IMR-90 (cell line): Measurements from ENCODE around the gene JAGN1. TPM values are rescaled to one million over a fixed set of nuclear protein-coding genes. Genes with fewer than 3 reads are reported as not detected.

Experiments used
- ATAC-seq: fragments of 200-7000 bp; cut with Tn5 transposase; 2 replicates; pipeline ENCODE4 v1.9.1; 2020; ENCODE audit warnings: low read depth, mild to moderate bottlenecking, moderate library complexity
- BruUV-seq: library from RNA; stranded (reverse); fragments of 400-500 nt; replicated peaks from 2 replicates; lab custom pipeline; 2021; lab: Mats Ljungman, UMichigan
- CTCF ChIA-PET: fragments of 300-600 bp; formaldehyde crosslinking; extraction: SDS; loops from one replicate; lab custom pipeline; 2021; ENCODE audit warnings: antibody characterized with exemption; lab: Yijun Ruan, JAX
- POLR2A ChIA-PET: fragments of 300-600 bp; sonication (Branson Sonifier 250); formaldehyde crosslinking; loops from one replicate; lab custom pipeline; 2022; ENCODE audit warnings: antibody characterized with exemption; ENCODE audit not compliant: unreplicated experiment; lab: Charles Lee
- DNase-seq: peaks from one replicate; pipeline ENCODE4 v3.0.0; 2013
- H2AFZ ChIP-seq: replicated peaks from 2 replicates; pipeline ENCODE3; 2013; ENCODE audit warnings: low read length, mild to moderate bottlenecking; ENCODE audit not compliant: poor library complexity
- H2AK5ac ChIP-seq: 2 replicates; pipeline ENCODE4 v1.6.1; 2013; ENCODE audit warnings: low read depth, low read length, inconsistent platforms
- H2AK9ac ChIP-seq: replicated peaks from 2 replicates; pipeline ENCODE3; 2013; ENCODE audit warnings: mild to moderate bottlenecking, low read depth, low read length, moderate library complexity; ENCODE audit not compliant: poor library complexity
- H2BK120ac ChIP-seq: 2 replicates; pipeline ENCODE4 v1.6.1; 2013; ENCODE audit warnings: low read depth, low read length, inconsistent platforms
- H2BK15ac ChIP-seq: 3 replicates; pipeline ENCODE4 v1.6.1; 2013; ENCODE audit warnings: low read depth, low read length, inconsistent platforms
- H2BK20ac ChIP-seq: 2 replicates; pipeline ENCODE4 v1.6.1; 2013; ENCODE audit warnings: low read depth, mild to moderate bottlenecking, inconsistent platforms, low read length, moderate library complexity
- H2BK5ac ChIP-seq: 2 replicates; pipeline ENCODE4 v1.6.1; 2013; ENCODE audit warnings: mild to moderate bottlenecking, low read depth, low read length, inconsistent platforms; ENCODE audit not compliant: poor library complexity, severe bottlenecking
- H3K14ac ChIP-seq: replicated peaks from 2 replicates; pipeline ENCODE4 v1.6.1; 2013; ENCODE audit warnings: low read depth, low read length, inconsistent platforms
- H3K18ac ChIP-seq: 2 replicates; pipeline ENCODE4 v1.6.1; 2013; ENCODE audit warnings: low read depth, low read length, control low read depth
- H3K23ac ChIP-seq: 2 replicates; pipeline ENCODE4 v1.6.1; 2013; ENCODE audit warnings: low read depth, low read length, inconsistent platforms
- H3K27ac ChIP-seq: 2 replicates; pipeline ENCODE4 v1.5.1; 2013; ENCODE audit warnings: mild to moderate bottlenecking, control low read depth, low read length; ENCODE audit not compliant: insufficient read depth
- H3K27me3 ChIP-seq: 2 replicates; pipeline ENCODE4 v1.6.1; 2013; ENCODE audit warnings: low read length; ENCODE audit not compliant: control insufficient read depth, insufficient read depth
- H3K36me3 ChIP-seq: 2 replicates; pipeline ENCODE4 v1.6.1; 2013; ENCODE audit warnings: low read length, mixed read lengths; ENCODE audit not compliant: control insufficient read depth, insufficient read depth
- H3K4ac ChIP-seq: 2 replicates; pipeline ENCODE4 v1.6.1; 2013; ENCODE audit warnings: low read depth, low read length, inconsistent platforms
- H3K4me1 ChIP-seq: 2 replicates; pipeline ENCODE4 v1.6.1; 2013; ENCODE audit warnings: low read length, mixed read lengths; ENCODE audit not compliant: control insufficient read depth, insufficient read depth
- H3K4me2 ChIP-seq: 2 replicates; pipeline ENCODE4 v1.6.1; 2013; ENCODE audit warnings: low read depth, mild to moderate bottlenecking, control low read depth, low read length, moderate library complexity
- H3K4me3 ChIP-seq: 2 replicates; pipeline ENCODE4 v1.5.1; 2013; ENCODE audit warnings: low read depth, mild to moderate bottlenecking, control low read depth, low read length, moderate library complexity; ENCODE audit not compliant: insufficient read depth
- H3K56ac ChIP-seq: 2 replicates; pipeline ENCODE4 v1.6.1; 2013; ENCODE audit warnings: low read length, inconsistent platforms; ENCODE audit not compliant: insufficient read depth; ENCODE audit errors: extremely low read depth
- H3K79me1 ChIP-seq, 2 experiments: 2 replicates each; pipeline ENCODE4 v1.6.1; 2013; ENCODE audit warnings: low read length in 2 of 2, inconsistent platforms in 1 of 2, low read depth in 1 of 2
- H3K9ac ChIP-seq: 2 replicates; pipeline ENCODE4 v1.6.1; 2013; ENCODE audit warnings: low read depth, low read length, control low read depth
- H3K9me1 ChIP-seq: 2 replicates; pipeline ENCODE4 v1.6.1; 2013; ENCODE audit warnings: low read length, inconsistent platforms; ENCODE audit not compliant: insufficient read depth
- H3K9me3 ChIP-seq: 2 replicates; pipeline ENCODE4 v1.6.1; 2013; ENCODE audit warnings: low read length; ENCODE audit not compliant: control insufficient read depth, insufficient read depth
- H4K20me1 ChIP-seq: 2 replicates; pipeline ENCODE4 v1.6.1; 2013; ENCODE audit warnings: low read length, inconsistent platforms; ENCODE audit not compliant: insufficient read depth
- H4K5ac ChIP-seq: 2 replicates; pipeline ENCODE4 v1.6.1; 2013; ENCODE audit warnings: mild to moderate bottlenecking, low read depth, low read length, control low read depth
- H4K8ac ChIP-seq, 2 experiments: 2 replicates each; pipeline ENCODE4 v1.6.1; 2013; ENCODE audit warnings: low read depth in 2 of 2, low read length in 2 of 2, control low read depth in 1 of 2, inconsistent platforms in 1 of 2
- H4K91ac ChIP-seq: 2 replicates; pipeline ENCODE4 v1.6.1; 2013; ENCODE audit warnings: low read depth, low read length, inconsistent platforms; ENCODE audit not compliant: insufficient read depth
- FOS ChIP-seq: fragments of 150-350 bp; IDR thresholded peaks from 2 replicates; pipeline ENCODE4 v1.6.1; 2016; ENCODE audit warnings: low read depth, low read length
- MAFK ChIP-seq: IDR thresholded peaks from 2 replicates; pipeline ENCODE4 v1.6.1; 2012; ENCODE audit warnings: low read depth, low read length, improper control_type of control experiment
- MAZ ChIP-seq: IDR thresholded peaks from 2 replicates; pipeline ENCODE4 v1.6.1; 2012; ENCODE audit warnings: low read depth, mild to moderate bottlenecking, low read length, improper control_type of control experiment, moderate library complexity, borderline replicate concordance
- RFX5 ChIP-seq: IDR thresholded peaks from 2 replicates; pipeline ENCODE4 v1.8.0; 2012; ENCODE audit warnings: low read depth, mild to moderate bottlenecking, low read length, moderate library complexity
- USF2 ChIP-seq: fragments of 150-350 bp; IDR thresholded peaks from 2 replicates; pipeline ENCODE4 v1.6.1; 2017; ENCODE audit warnings: mild to moderate bottlenecking, antibody characterized with exemption, low read length, low read depth
- WGBS, 2 experiments: methylation state at CpG; one replicate each; pipeline versions ENCODE4 v1.1.5 to v1.1.7; 2013; ENCODE audit warnings: missing lambda C conversion rate in 2 of 2; ENCODE audit not compliant: insufficient read length in 1 of 2; ENCODE audit errors: extremely low coverage in 2 of 2; 5-methylcytosine and 5-hydroxymethylcytosine counted together
- dilution Hi-C: fragments of 300-500 bp; cut with HindIII; formaldehyde crosslinking; loops from one replicate; pipeline ENCODE4 v1.14.3; 2018; ENCODE audit warnings: low sequenced_read_pairs; ENCODE audit not compliant: unreplicated experiment
- in situ Hi-C: fragments of 300-500 bp; cut with MboI; formaldehyde crosslinking; loops from 3 replicates; pipeline ENCODE4 v1.14.3; 2019; ENCODE audit warnings: low sequenced_read_pairs, inconsistent platforms, mixed read lengths
- intact Hi-C: fragments of 100-400 bp; cut with micrococcal nuclease; formaldehyde crosslinking; loops from 2 replicates; pipeline ENCODE4 v1.10.0; 2022
- polyA plus RNA-seq, 3 experiments: library from polyadenylated mRNA; depleted of rRNA; stranded (reverse); fragments of >200 nt; gene quantifications; 2 replicates each; pipeline ENCODE4 v1.2.3, GENCODE V29; 2012; ENCODE audit warnings: low replicate concordance in 1 of 3
- total RNA-seq: library from RNA; depleted of rRNA; stranded (reverse); fragments of >200 nt; gene quantifications from 2 replicates; pipeline ENCODE4 v1.2.3, GENCODE V29; 2012

Gene JAGN1
- total and polyA plus RNA-seq, 2 of the 4 experiments (the other 2 are of a cell fraction): 32.7 to 39.3 TPM

DNA sequence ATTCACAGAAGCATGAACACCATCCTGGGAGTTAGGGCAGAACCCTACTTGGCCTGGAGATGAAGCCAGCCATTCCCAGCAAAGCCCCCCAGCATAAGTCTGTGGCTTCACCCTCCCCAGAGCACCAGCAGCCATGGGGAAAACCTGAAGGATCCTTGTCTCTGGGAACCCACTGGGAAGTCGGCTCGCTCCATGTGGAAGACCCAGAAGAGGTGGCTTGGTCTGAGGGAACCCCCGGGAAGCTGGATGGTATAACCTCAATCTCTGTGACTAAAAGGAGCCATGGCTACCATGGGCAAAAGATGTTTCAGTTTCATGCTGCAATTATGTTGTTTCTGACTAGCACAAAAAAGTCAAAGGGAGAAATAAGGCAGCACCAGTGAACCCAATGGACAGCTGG is 34.8 kb upstream of the JAGN1 start:
- Histone ChIP-seq H2BK15ac (no peak overlapping the region), H2AK9ac (no peak overlapping the region), H3K79me1 (no peaks in the 10 kb centered on the region), H3K23ac (no peak overlapping the region), H3K27ac (no peak overlapping the region), H3K4me2 (no peak overlapping the region), H2BK5ac (no peak overlapping the region), H2BK120ac (no peak overlapping the region), H3K27me3 (peaks cover 9% of the 10 kb centered on the region), H3K56ac (no peak overlapping the region), H2BK20ac (no peak overlapping the region), H3K36me3 (no peaks in the 10 kb centered on the region), H4K5ac (no peak overlapping the region), H4K20me1 (no peaks in the 10 kb centered on the region), H3K9me1 (no peaks in the 10 kb centered on the region), H3K14ac (no peak overlapping the region), H2AK5ac (no peak overlapping the region), H3K4ac (no peak overlapping the region), H4K8ac (no peak overlapping the region), H3K4me3 (no peak overlapping the region), H2AFZ (no peak overlapping the region), H4K91ac (no peak overlapping the region), H3K9ac (no peak overlapping the region), H3K9me3 (no peaks in the 10 kb centered on the region), H3K18ac (no peak overlapping the region), H3K4me1 (no peaks in the 10 kb centered on the region)
- in situ Hi-C loops (no loop called here), dilution Hi-C loops (no loop called here), intact Hi-C loops (no loop called here)
- DNase-seq (no peak), ATAC-seq (no peak)
- ChIA-PET CTCF (interaction anchor here (1.1 kb wide), 1 partner anchor 12 kb away, joined by 3 read pairs; the partner anchor contains the start of gene RPUSD3), POLR2A (no interaction called here)
- no CpG with 5 or more reads among the region's 3 CpGs for WGBS, 2 experiments
- no peak for TF ChIP-seq RFX5
- TF ChIP-seq MAZ: no peak
- no peak for TF ChIP-seq MAFK
- no peak for TF ChIP-seq FOS
- no peak for TF ChIP-seq USF2
- BruUV-seq: no TSS peak
